Stomach smooth muscle (tissue), 2 donors: ENCODE measurements around the gene ELF2.
"Not testable (repeated sequence)": the region's sequence is repeated elsewhere in the genome, so short reads cannot be mapped to it uniquely, and the experiment has no call there.

ENCODE experiments used
- H3K27ac ChIP-seq: one replicate; pipeline ENCODE4 v1.7.0; 2013; ENCODE audit warnings: mild to moderate bottlenecking, low read length, inconsistent platforms
- H3K27me3 ChIP-seq, 2 donors: one replicate each; pipeline ENCODE4 v1.7.0; 2013; ENCODE audit warnings: low read length in 2 of 2; ENCODE audit not compliant: insufficient read depth in 2 of 2, control insufficient read depth in 1 of 2
- H3K36me3 ChIP-seq, 2 donors: one replicate each; pipeline ENCODE4 v1.7.0; 2013; ENCODE audit warnings: low read length in 2 of 2; ENCODE audit not compliant: control insufficient read depth in 2 of 2, insufficient read depth in 2 of 2
- H3K4me1 ChIP-seq: one replicate; pipeline ENCODE4 v1.7.0; 2013; ENCODE audit warnings: low read length; ENCODE audit not compliant: control insufficient read depth, insufficient read depth
- H3K4me3 ChIP-seq, 2 donors: one replicate each; pipeline ENCODE4 v1.7.0; 2013; ENCODE audit warnings: low read length in 2 of 2
- H3K9ac ChIP-seq, 2 donors: one replicate each; pipeline ENCODE4 v1.7.0; 2013; ENCODE audit warnings: low read length in 2 of 2, mild to moderate bottlenecking in 1 of 2
- H3K9me3 ChIP-seq, 2 donors: one replicate each; pipeline ENCODE4 v1.7.0; 2013; ENCODE audit warnings: low read length in 2 of 2; ENCODE audit not compliant: control insufficient read depth in 2 of 2
- donor health status: healthy.
- donor health status: Pancreatic carcinoma.

The ELF2 gene

GRCh38 chr4:139078926-139079325 is 98.1 kb downstream of the ELF2 start:
- no peaks in the 10 kb centered on the region for H3K4me1 ChIP-seq
- H3K9me3 ChIP-seq: no peaks in the 10 kb centered on the region
- H3K36me3 ChIP-seq: no peaks in the 10 kb centered on the region
- H3K27ac ChIP-seq: no peak overlapping the region
- no peak overlapping the region for H3K4me3 ChIP-seq
- H3K27me3 ChIP-seq: no peaks in the 10 kb centered on the region
- H3K9ac ChIP-seq: no peak overlapping the region

- no peaks in the 10 kb centered on the region for H3K9me3 ChIP-seq
- H3K27ac ChIP-seq: peak overlapping the region; percentile 53
- H3K36me3 ChIP-seq: no peaks in the 10 kb centered on the region
- no peak overlapping the region for H3K4me3 ChIP-seq
- H3K4me1 ChIP-seq: no peaks in the 10 kb centered on the region
- H3K9ac ChIP-seq: no peak overlapping the region
- no peaks in the 10 kb centered on the region for H3K27me3 ChIP-seq
These were observed 99.3 kb downstream of the ELF2 start for GRCh38 chr4:139077567-139078355.

GRCh38 chr4:139076016-139076744 is 100.8 kb downstream of the ELF2 start:
- H3K27me3 ChIP-seq: no peaks in the 10 kb centered on the region
- peak overlapping the region in 1 of 2 donors; percentile 28 for H3K9ac ChIP-seq
- H3K27ac ChIP-seq: peak overlapping the region; percentile 60
- H3K4me1 ChIP-seq: no peaks in the 10 kb centered on the region
- H3K9me3 ChIP-seq: no peaks in the 10 kb centered on the region
- peaks cover 6 to 9% of the 10 kb centered on the region in 2 donors for H3K36me3 ChIP-seq
- peak overlapping the region; percentile 17 to 45 for H3K4me3 ChIP-seq

- H3K4me3 ChIP-seq: no peak overlapping the region
- no peak overlapping the region for H3K27ac ChIP-seq
- H3K9me3 ChIP-seq: no peaks in the 10 kb centered on the region
- peaks cover 20 to 40% of the 10 kb centered on the region in 2 donors for H3K36me3 ChIP-seq
- H3K4me1 ChIP-seq: no peaks in the 10 kb centered on the region
- H3K9ac ChIP-seq: no peak overlapping the region
- no peaks in the 10 kb centered on the region for H3K27me3 ChIP-seq
These were observed 116.4 kb downstream of the ELF2 start for GRCh38 chr4:139060591-139060990.

- H3K9ac ChIP-seq, H3K27ac ChIP-seq: not testable (repeated sequence)
- peaks cover 18 to 38% of the 10 kb centered on the region in 2 donors for H3K36me3 ChIP-seq
These were observed 118.0 kb downstream of the ELF2 start for GRCh38 chr4:139059026-139059425.

GRCh38 chr4:139054791-139055505 is 122.1 kb downstream of the ELF2 start:
- no peaks in the 10 kb centered on the region for H3K27me3 ChIP-seq
- H3K27ac ChIP-seq: no peak overlapping the region
- no peak overlapping the region for H3K9ac ChIP-seq
- H3K4me3 ChIP-seq: no peak overlapping the region
- H3K9me3 ChIP-seq: no peaks in the 10 kb centered on the region
- H3K4me1 ChIP-seq: no peaks in the 10 kb centered on the region
- peaks cover 9 to 19% of the 10 kb centered on the region in 2 donors for H3K36me3 ChIP-seq

More at GRCh38 chr4:139059026-139059425, 118.0 kb downstream of the ELF2 start:
- not testable (repeated sequence) for H3K4me3 ChIP-seq, H3K27me3 ChIP-seq, H3K9me3 ChIP-seq, H3K4me1 ChIP-seq

GRCh38 chr4:139053909-139054308 is 123.1 kb downstream of the ELF2 start:
- Histone ChIP-seq H3K4me1 (no peaks in the 10 kb centered on the region), H3K27me3 (no peaks in the 10 kb centered on the region), H3K4me3 (no peak overlapping the region), H3K9me3 (no peaks in the 10 kb centered on the region), H3K36me3 (peaks cover 2 to 10% of the 10 kb centered on the region in 2 donors), H3K27ac (no peak overlapping the region), H3K9ac (no peak overlapping the region)

GRCh38 chr4:139050446-139050845 is 126.6 kb downstream of the ELF2 start:
- Histone ChIP-seq H3K36me3 (peaks cover 7 to 12% of the 10 kb centered on the region in 2 donors), H3K9me3 (no peaks in the 10 kb centered on the region), H3K4me1 (no peaks in the 10 kb centered on the region), H3K27ac (no peak overlapping the region), H3K27me3 (no peaks in the 10 kb centered on the region), H3K4me3 (no peak overlapping the region), H3K9ac (no peak overlapping the region)

GRCh38 chr4:139048026-139048425 is 129.0 kb downstream of the ELF2 start:
- Histone ChIP-seq H3K27ac (no peak overlapping the region), H3K9ac (no peak overlapping the region), H3K27me3 (no peaks in the 10 kb centered on the region), H3K4me1 (peaks cover 3% of the 10 kb centered on the region), H3K36me3 (peaks cover 12% of the 10 kb centered on the region in 2 donors), H3K9me3 (no peaks in the 10 kb centered on the region), H3K4me3 (no peak overlapping the region)

- H3K27ac ChIP-seq: peak overlapping the region; percentile 1
- H3K9ac ChIP-seq: no peak overlapping the region
- no peaks in the 10 kb centered on the region for H3K27me3 ChIP-seq
- peaks cover 10% of the 10 kb centered on the region for H3K4me1 ChIP-seq
- H3K9me3 ChIP-seq: no peaks in the 10 kb centered on the region
- H3K4me3 ChIP-seq: no peak overlapping the region
- peaks cover 12% of the 10 kb centered on the region in 2 donors for H3K36me3 ChIP-seq
These were observed 132.7 kb downstream of the ELF2 start for GRCh38 chr4:139044291-139044690.
